OCI-LY1 (cell line): ENCODE measurements around the gene MAT1A.

ENCODE experiments used
- H2AFZ ChIP-seq: fragments of 200-600 bp; sonication (generic), shearing (Covaris generic); 2 replicates; pipeline ENCODE4 v1.6.0; 2014; ENCODE audit warnings: antibody characterized with exemption, mild to moderate bottlenecking, low read length
- H3F3A ChIP-seq: fragments of 200-600 bp; sonication (generic), shearing (Covaris generic); 2 replicates; pipeline ENCODE4 v1.6.0; 2014; ENCODE audit warnings: mild to moderate bottlenecking, antibody characterized with exemption, low read length, moderate library complexity; ENCODE audit not compliant: insufficient read depth
- H3K27ac ChIP-seq: fragments of 200-600 bp; sonication (generic); 2 replicates; pipeline ENCODE4 v1.5.1; 2014; ENCODE audit warnings: low read length, mixed run types, mild to moderate bottlenecking, low read depth; ENCODE audit not compliant: poor library complexity, severe bottlenecking
- H3K27me3 ChIP-seq: fragments of 200-600 bp; sonication (generic); 2 replicates; pipeline ENCODE4 v1.6.0; 2014; ENCODE audit warnings: antibody characterized with exemption, mild to moderate bottlenecking, low read length, moderate library complexity; ENCODE audit not compliant: insufficient read depth
- H3K36me3 ChIP-seq: fragments of 200-600 bp; sonication (generic); 2 replicates; pipeline ENCODE4 v1.6.1; 2014; ENCODE audit warnings: mild to moderate bottlenecking, antibody characterized with exemption, low read length, moderate library complexity, mixed read lengths; ENCODE audit not compliant: insufficient read depth
- H3K4me1 ChIP-seq: fragments of 200-600 bp; sonication (generic); 2 replicates; pipeline ENCODE4 v1.5.1; 2014; ENCODE audit warnings: mild to moderate bottlenecking, low read length, moderate library complexity; ENCODE audit not compliant: insufficient read depth, severe bottlenecking
- H3K4me2 ChIP-seq: fragments of 200-600 bp; sonication (generic), shearing (Covaris generic); 2 replicates; pipeline ENCODE4 v1.6.1; 2014; ENCODE audit warnings: low read length
- H3K4me3 ChIP-seq: fragments of 200-600 bp; sonication (generic); 2 replicates; pipeline ENCODE4 v1.5.1; 2014; ENCODE audit warnings: low read length, low read depth, mild to moderate bottlenecking, mixed read lengths; ENCODE audit not compliant: poor library complexity, severe bottlenecking
- H3K79me2 ChIP-seq: fragments of 200-600 bp; shearing (Covaris generic); 2 replicates; pipeline ENCODE4 v1.6.1; 2016; ENCODE audit warnings: mixed run types, low read length, mixed read lengths; ENCODE audit not compliant: insufficient read depth
- H3K9ac ChIP-seq: fragments of 200-600 bp; sonication (generic), shearing (Covaris generic); 2 replicates; pipeline ENCODE4 v1.6.1; 2014; ENCODE audit warnings: mild to moderate bottlenecking, low read length, mixed read lengths
- H3K9me2 ChIP-seq: fragments of 200-600 bp; sonication (generic), shearing (Covaris generic); 2 replicates; pipeline ENCODE4 v1.6.1; 2014; ENCODE audit warnings: low read depth, mild to moderate bottlenecking, low read length, mixed read lengths
- H3K9me3 ChIP-seq: fragments of 200-600 bp; shearing (Covaris generic); 2 replicates; pipeline ENCODE4 v1.6.1; 2014; ENCODE audit warnings: low read length, mixed read lengths
- H4K20me1 ChIP-seq: fragments of 200-600 bp; sonication (generic), shearing (Covaris generic); 2 replicates; pipeline ENCODE4 v1.6.0; 2016; ENCODE audit warnings: mild to moderate bottlenecking, low read length; ENCODE audit not compliant: insufficient read depth
- EZH2 ChIP-seq: fragments of 200-600 bp; sonication (generic), shearing (Covaris generic); IDR thresholded peaks from 2 replicates; pipeline ENCODE4 v1.8.0; 2017; ENCODE audit warnings: borderline replicate concordance, mixed run types, mild to moderate bottlenecking, antibody characterized with exemption, low read length, moderate library complexity, mixed read lengths
- TF ChIP-seq, protein P1 (sequence below): fragments of 200-600 bp; sonication (generic), shearing (Covaris generic); IDR thresholded peaks from 2 replicates; pipeline ENCODE4 v1.5.1; 2017; ENCODE audit warnings: mild to moderate bottlenecking, antibody characterized with exemption, low read length, moderate library complexity, mixed read lengths

Gene MAT1A

DNA sequence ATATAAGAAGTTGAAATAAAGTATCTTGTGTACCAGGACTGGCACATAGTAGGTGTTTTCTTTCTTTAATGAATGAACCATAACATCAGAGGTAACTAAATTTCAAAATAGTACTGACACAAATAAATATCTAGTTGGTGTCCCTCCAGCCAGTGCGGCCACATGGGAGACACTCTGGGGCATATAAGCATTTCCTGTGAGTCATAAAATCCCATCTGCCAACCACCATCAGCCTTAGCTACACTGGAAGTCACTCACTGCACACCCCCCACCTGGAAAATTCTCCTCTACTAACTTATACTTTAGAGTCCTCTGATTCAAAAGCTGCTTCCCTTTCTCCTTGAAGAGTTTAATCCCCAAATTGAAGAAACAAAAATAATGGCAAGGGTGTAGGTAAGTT is 34.6 kb upstream of the MAT1A start:
- H3F3A ChIP-seq = no peaks in the 10 kb centered on the region

DNA sequence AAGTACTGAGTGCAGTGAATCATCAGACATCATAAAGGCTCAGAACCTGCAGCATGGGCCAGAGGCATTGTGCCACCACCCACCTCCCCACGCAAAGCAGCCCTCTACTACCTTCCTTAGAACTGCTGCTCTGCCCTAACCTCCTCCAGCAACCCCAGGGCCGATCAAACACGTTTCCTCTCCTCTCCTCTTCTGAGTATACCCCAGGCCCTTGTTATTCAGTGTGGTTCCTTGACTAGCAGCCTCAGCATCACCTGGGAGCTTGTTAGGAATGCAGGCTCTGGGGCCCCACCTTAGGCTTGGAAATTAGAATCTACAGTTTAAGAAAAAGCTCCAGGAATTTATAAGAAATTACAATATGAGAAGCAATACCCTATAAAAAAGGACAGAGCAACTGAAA is 33.9 kb upstream of the MAT1A start:
- no peaks in the 10 kb centered on the region for H3F3A ChIP-seq
- no peaks in the 10 kb centered on the region for H3K9me2 ChIP-seq
- no peak overlapping the region for H3K4me3 ChIP-seq
- H3K79me2 ChIP-seq = no peaks in the 10 kb centered on the region
- no peak overlapping the region for H3K27ac ChIP-seq
- no peaks in the 10 kb centered on the region; the same call in 1 of the 2 replicates for H3K27me3 ChIP-seq
- H2AFZ ChIP-seq = no peak overlapping the region
- H3K9me3 ChIP-seq = no peaks in the 10 kb centered on the region
- no peak overlapping the region for H3K9ac ChIP-seq
- no peak overlapping the region for H3K4me2 ChIP-seq
- no peaks in the 10 kb centered on the region for H3K36me3 ChIP-seq
- no peaks in the 10 kb centered on the region for H4K20me1 ChIP-seq
- H3K4me1 ChIP-seq = no peaks in the 10 kb centered on the region
- no peak for TF ChIP-seq EZH2
- TF ChIP-seq, protein P1, sequence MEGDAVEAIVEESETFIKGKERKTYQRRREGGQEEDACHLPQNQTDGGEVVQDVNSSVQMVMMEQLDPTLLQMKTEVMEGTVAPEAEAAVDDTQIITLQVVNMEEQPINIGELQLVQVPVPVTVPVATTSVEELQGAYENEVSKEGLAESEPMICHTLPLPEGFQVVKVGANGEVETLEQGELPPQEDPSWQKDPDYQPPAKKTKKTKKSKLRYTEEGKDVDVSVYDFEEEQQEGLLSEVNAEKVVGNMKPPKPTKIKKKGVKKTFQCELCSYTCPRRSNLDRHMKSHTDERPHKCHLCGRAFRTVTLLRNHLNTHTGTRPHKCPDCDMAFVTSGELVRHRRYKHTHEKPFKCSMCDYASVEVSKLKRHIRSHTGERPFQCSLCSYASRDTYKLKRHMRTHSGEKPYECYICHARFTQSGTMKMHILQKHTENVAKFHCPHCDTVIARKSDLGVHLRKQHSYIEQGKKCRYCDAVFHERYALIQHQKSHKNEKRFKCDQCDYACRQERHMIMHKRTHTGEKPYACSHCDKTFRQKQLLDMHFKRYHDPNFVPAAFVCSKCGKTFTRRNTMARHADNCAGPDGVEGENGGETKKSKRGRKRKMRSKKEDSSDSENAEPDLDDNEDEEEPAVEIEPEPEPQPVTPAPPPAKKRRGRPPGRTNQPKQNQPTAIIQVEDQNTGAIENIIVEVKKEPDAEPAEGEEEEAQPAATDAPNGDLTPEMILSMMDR = no peak

More for the DNA sequence above, 34.6 kb upstream of the MAT1A start:
- H3K79me2 ChIP-seq = no peaks in the 10 kb centered on the region
- no peaks in the 10 kb centered on the region for H3K4me1 ChIP-seq
- no peaks in the 10 kb centered on the region; the same call in 1 of the 2 replicates for H3K27me3 ChIP-seq
- no peak overlapping the region for H3K4me3 ChIP-seq
- no peak overlapping the region for H3K9ac ChIP-seq
- H3K36me3 ChIP-seq = no peaks in the 10 kb centered on the region
- H3K27ac ChIP-seq = no peak overlapping the region
- no peaks in the 10 kb centered on the region for H3K9me3 ChIP-seq
- H4K20me1 ChIP-seq = no peaks in the 10 kb centered on the region
- no peak overlapping the region for H3K4me2 ChIP-seq
- no peaks in the 10 kb centered on the region for H3K9me2 ChIP-seq
- no peak overlapping the region for H2AFZ ChIP-seq
- TF ChIP-seq, protein P1 = no peak
- TF ChIP-seq EZH2 = no peak

DNA sequence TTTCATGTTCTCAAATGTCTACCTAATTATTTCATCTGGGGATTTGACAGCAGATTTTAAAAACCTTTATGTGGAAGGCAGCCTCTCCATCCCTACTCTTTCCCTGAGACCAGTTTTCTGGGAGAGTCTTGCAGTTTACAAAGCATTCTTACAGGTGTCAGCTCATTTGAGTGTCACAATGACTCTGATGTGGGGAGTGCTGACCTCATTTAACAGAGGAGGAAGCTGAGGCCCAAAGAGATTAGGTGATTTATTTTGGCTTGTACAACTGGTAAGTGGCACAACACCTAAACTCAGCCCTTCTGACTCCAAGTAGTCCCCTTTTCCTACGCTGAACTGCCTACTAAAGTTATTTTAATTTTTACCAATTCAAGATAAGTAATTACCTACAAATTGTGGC is 33.3 kb upstream of the MAT1A start:
- Histone ChIP-seq H3K9me2 (no peaks in the 10 kb centered on the region), H3K4me2 (no peak overlapping the region), H3K27me3 (no peaks in the 10 kb centered on the region; the same call in 1 of the 2 replicates), H3K4me3 (no peak overlapping the region), H3K36me3 (no peaks in the 10 kb centered on the region), H3K9me3 (no peaks in the 10 kb centered on the region), H3K4me1 (no peaks in the 10 kb centered on the region), H4K20me1 (no peaks in the 10 kb centered on the region), H3K27ac (no peak overlapping the region), H2AFZ (no peak overlapping the region), H3K79me2 (no peaks in the 10 kb centered on the region), H3K9ac (no peak overlapping the region), H3F3A (no peaks in the 10 kb centered on the region)
- TF ChIP-seq, protein P1 = no peak
- TF ChIP-seq EZH2 = no peak
